DND-41 (cell line): ENCODE data around the gene ELF1.

Experiments
- ATAC-seq: fragments of 200-7000 bp; cut with Tn5 transposase; 3 replicates; pipeline ENCODE4 v1.9.1; 2021; ENCODE audit warnings: low read depth; ENCODE audit not compliant: insufficient read depth
- DNase-seq: peaks from one replicate; pipeline ENCODE4 v3.0.0-alpha.2; 2020
- H2AFZ ChIP-seq: 2 replicates; pipeline ENCODE4 v1.6.0; 2012; ENCODE audit warnings: low read depth, low read length
- H3K27ac ChIP-seq: 2 replicates; pipeline ENCODE4 v1.5.1; 2012; ENCODE audit warnings: low read length, inconsistent platforms
- H3K27me3 ChIP-seq: fragments of 200-600 bp; sonication (generic); 2 replicates; pipeline ENCODE4 v1.6.0; 2012; ENCODE audit warnings: low read length, mild to moderate bottlenecking, inconsistent platforms; ENCODE audit not compliant: insufficient read depth, poor library complexity
- H3K36me3 ChIP-seq: 2 replicates; pipeline ENCODE4 v1.5.1; 2012; ENCODE audit warnings: low read length, inconsistent platforms; ENCODE audit not compliant: insufficient read depth
- H3K4me1 ChIP-seq: 2 replicates; pipeline ENCODE4 v1.5.1; 2012; ENCODE audit warnings: mild to moderate bottlenecking, low read length; ENCODE audit not compliant: insufficient read depth
- H3K4me2 ChIP-seq: 2 replicates; pipeline ENCODE4 v1.6.0; 2012; ENCODE audit warnings: mild to moderate bottlenecking, moderate library complexity, low read length, inconsistent platforms; ENCODE audit not compliant: insufficient read depth
- H3K4me3 ChIP-seq, 2 experiments: fragments of 200-600 bp in 1 of 2; shearing (Covaris generic) in 1 of 2; 2 replicates each; pipeline ENCODE4 v1.5.1; 2012 to 2016; ENCODE audit warnings: inconsistent platforms in 2 of 2, low read length in 2 of 2, mild to moderate bottlenecking in 2 of 2, low read depth in 1 of 2, moderate library complexity in 1 of 2
- H3K79me2 ChIP-seq: 2 replicates; pipeline ENCODE4 v1.6.0; 2012; ENCODE audit warnings: low read length, inconsistent platforms; ENCODE audit not compliant: insufficient read depth
- H3K9ac ChIP-seq: 2 replicates; pipeline ENCODE4 v1.6.0; 2012; ENCODE audit warnings: low read depth, mild to moderate bottlenecking, inconsistent platforms, low read length, moderate library complexity
- H3K9me3 ChIP-seq: 2 replicates; pipeline ENCODE4 v1.5.1; 2012; ENCODE audit warnings: low read length, moderate library complexity, mild to moderate bottlenecking, inconsistent platforms; ENCODE audit not compliant: insufficient read depth, severe bottlenecking
- H4K20me1 ChIP-seq: 2 replicates; pipeline ENCODE4 v1.6.0; 2012; ENCODE audit warnings: low read length; ENCODE audit not compliant: insufficient read depth
- EZH2 ChIP-seq: IDR thresholded peaks from 3 replicates; pipeline ENCODE4 v1.6.1; 2012; ENCODE audit warnings: borderline replicate concordance, low read depth, mild to moderate bottlenecking, moderate library complexity, low read length, inconsistent platforms; ENCODE audit not compliant: severe bottlenecking
- TF ChIP-seq, protein P1 (sequence below): IDR thresholded peaks from 2 replicates; pipeline ENCODE4 v1.5.1; 2012; ENCODE audit warnings: borderline replicate concordance, low read length, moderate library complexity, mild to moderate bottlenecking; ENCODE audit not compliant: poor library complexity, severe bottlenecking; ENCODE audit errors: extremely low read depth

ELF1 gene

DNA sequence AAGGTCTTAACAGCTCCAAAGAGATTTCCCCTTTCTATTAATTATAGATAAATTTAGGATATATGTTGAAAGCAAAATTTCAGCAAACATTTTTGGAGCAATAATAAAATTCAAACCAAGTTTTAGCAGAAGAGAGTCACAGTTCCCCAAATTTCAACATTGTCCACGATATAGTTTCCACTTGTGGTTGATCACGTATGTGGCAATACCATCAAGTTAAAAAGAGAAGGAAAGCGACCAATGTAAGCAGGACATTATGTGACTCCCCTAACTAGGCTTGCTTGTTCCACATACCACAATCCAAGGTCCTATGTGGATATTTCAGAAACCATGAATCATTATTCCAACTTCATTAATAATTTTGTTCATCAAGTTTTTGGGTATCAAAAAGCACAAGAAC, 52.8 kb downstream of the ELF1 start:
- Histone ChIP-seq H3K4me1 (peaks cover 10% of the 10 kb centered on the region), H3K4me3 (no peak overlapping the region), H4K20me1 (peaks cover 86% of the 10 kb centered on the region)

DNA sequence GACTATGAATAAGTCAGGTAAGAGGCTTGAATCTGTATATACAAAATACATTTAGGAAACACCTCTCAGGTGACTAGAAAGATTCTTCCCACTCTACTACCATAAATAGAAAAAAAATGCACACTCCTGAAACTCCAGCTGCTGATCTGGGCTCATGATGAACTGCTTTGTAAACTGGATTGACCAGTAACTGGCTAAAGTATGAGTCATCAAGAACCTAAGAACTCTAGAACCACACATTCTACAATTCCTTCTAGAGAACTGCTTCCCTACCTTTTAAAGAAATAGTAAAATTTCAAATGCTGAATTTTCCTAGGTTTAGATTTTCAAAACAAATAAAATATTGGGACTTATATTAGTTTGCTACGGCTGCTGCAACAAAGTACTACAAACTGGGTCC, 55.2 kb downstream of the ELF1 start:
- DNase-seq, result no peak
- peaks cover 52% of the 10 kb centered on the region for H3K36me3 ChIP-seq
- TF ChIP-seq, protein P1, sequence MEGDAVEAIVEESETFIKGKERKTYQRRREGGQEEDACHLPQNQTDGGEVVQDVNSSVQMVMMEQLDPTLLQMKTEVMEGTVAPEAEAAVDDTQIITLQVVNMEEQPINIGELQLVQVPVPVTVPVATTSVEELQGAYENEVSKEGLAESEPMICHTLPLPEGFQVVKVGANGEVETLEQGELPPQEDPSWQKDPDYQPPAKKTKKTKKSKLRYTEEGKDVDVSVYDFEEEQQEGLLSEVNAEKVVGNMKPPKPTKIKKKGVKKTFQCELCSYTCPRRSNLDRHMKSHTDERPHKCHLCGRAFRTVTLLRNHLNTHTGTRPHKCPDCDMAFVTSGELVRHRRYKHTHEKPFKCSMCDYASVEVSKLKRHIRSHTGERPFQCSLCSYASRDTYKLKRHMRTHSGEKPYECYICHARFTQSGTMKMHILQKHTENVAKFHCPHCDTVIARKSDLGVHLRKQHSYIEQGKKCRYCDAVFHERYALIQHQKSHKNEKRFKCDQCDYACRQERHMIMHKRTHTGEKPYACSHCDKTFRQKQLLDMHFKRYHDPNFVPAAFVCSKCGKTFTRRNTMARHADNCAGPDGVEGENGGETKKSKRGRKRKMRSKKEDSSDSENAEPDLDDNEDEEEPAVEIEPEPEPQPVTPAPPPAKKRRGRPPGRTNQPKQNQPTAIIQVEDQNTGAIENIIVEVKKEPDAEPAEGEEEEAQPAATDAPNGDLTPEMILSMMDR, result no peak
- TF ChIP-seq EZH2, result no peak
- peaks cover 100% of the 10 kb centered on the region for H3K79me2 ChIP-seq
- no peak overlapping the region for H3K27ac ChIP-seq
- no peak overlapping the region for H3K4me3 ChIP-seq
- H2AFZ ChIP-seq, result no peak overlapping the region
- no peak overlapping the region for H3K4me2 ChIP-seq
- H3K9ac ChIP-seq, result no peak overlapping the region
- ATAC-seq, result no peak
- peaks cover 10% of the 10 kb centered on the region for H3K4me1 ChIP-seq
- no peaks in the 10 kb centered on the region for H3K27me3 ChIP-seq
- peaks cover 73% of the 10 kb centered on the region for H4K20me1 ChIP-seq
- H3K9me3 ChIP-seq, result no peaks in the 10 kb centered on the region

More for the DNA sequence above, 52.8 kb downstream of the ELF1 start:
- Histone ChIP-seq H3K4me2 (no peak overlapping the region), H3K9ac (no peak overlapping the region), H3K36me3 (peaks cover 47% of the 10 kb centered on the region), H3K27me3 (no peaks in the 10 kb centered on the region), H3K9me3 (no peaks in the 10 kb centered on the region), H3K27ac (no peak overlapping the region), H3K79me2 (peaks cover 100% of the 10 kb centered on the region), H2AFZ (no peak overlapping the region)
- no peak for TF ChIP-seq EZH2
- TF ChIP-seq, protein P1, result no peak
- ATAC-seq, result no peak
- no peak for DNase-seq

DNA sequence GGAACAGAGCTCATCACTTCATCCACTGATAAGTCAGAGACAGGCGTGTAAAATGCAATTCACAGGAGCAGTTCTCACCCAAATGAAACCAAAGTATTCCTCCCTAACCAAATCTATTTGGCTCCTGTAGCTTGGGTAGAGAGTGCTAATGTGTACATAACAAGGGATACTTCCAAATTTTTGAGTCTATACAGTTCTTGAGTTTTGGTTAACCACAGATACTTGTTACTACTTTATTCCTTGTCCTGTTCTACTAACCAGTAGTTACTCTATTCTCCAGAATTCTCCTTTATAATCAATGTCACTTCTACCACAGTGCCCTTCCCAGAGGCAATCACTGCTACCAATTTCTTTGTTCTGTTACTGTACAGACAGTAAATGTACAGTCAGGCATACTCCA, 57.3 kb downstream of the ELF1 start:
- no peak overlapping the region for H3K9ac ChIP-seq
- H3K4me3 ChIP-seq, result no peak overlapping the region
- peaks cover 95% of the 10 kb centered on the region for H3K79me2 ChIP-seq
- no peak overlapping the region for H3K4me2 ChIP-seq
- H3K36me3 ChIP-seq, result peaks cover 65% of the 10 kb centered on the region
- H3K27ac ChIP-seq, result peak overlapping the region; percentile 37
- peaks cover 7% of the 10 kb centered on the region for H3K4me1 ChIP-seq
- TF ChIP-seq, protein P1, result no peak
- TF ChIP-seq EZH2, result no peak
- H4K20me1 ChIP-seq, result peaks cover 57% of the 10 kb centered on the region
- DNase-seq (no peak), ATAC-seq (no peak)
- H2AFZ ChIP-seq, result no peak overlapping the region
- no peaks in the 10 kb centered on the region for H3K9me3 ChIP-seq
- H3K27me3 ChIP-seq, result no peaks in the 10 kb centered on the region

DNA sequence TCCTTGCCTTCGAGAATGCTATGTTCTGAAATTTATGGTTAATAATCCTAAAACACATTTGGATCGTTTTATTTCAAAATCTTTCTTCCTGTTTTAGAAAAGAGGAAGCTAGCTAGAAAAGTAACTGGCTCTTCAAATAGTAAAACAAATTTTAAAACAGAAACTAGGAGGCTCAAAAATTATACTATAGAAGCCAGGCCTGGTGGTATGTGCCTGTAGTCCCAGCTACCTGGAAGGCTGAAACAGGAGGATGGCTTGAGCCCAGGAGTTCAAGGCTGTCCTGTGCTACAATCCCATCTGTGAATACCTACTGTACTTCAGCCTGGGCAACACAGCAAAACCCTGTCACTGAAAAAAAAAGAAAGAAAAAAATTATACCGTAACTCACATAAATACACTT, 57.9 kb downstream of the ELF1 start:
- Histone ChIP-seq H3K9ac (no peak overlapping the region), H3K4me3 (no peak overlapping the region), H3K4me1 (peaks cover 5% of the 10 kb centered on the region), H3K36me3 (peaks cover 65% of the 10 kb centered on the region), H3K27ac (peak overlapping the region; percentile 37; the same call in 1 of the 2 replicates), H3K27me3 (no peaks in the 10 kb centered on the region), H2AFZ (no peak overlapping the region), H3K79me2 (peaks cover 94% of the 10 kb centered on the region), H4K20me1 (peaks cover 52% of the 10 kb centered on the region), H3K9me3 (no peaks in the 10 kb centered on the region), H3K4me2 (no peak overlapping the region)
- DNase-seq, result no peak
- TF ChIP-seq EZH2, result no peak
- TF ChIP-seq, protein P1, result no peak
- 0 out of 3 replicates have a peak, but pooled peaks have one; percentile 23 for ATAC-seq
